Lower leg skin (tissue), 4 donors: ENCODE measurements around the gene RBM44. TPM values are rescaled to one million over a fixed set of nuclear protein-coding genes. Genes with fewer than 3 reads are reported as not detected.
"Not testable (repeated sequence)": the region's sequence is repeated elsewhere in the genome, so short reads cannot be mapped to it uniquely, and the experiment has no call there.

ENCODE experiments used
- DNase-seq, 2 donors: peaks; one replicate each; pipeline ENCODE4 v3.0.0-alpha.2; 2019; ENCODE audit warnings: low spot score in 2 of 2
- H3K4me3 ChIP-seq: fragments of 200-600 bp; sonication (generic); 2 replicates; pipeline ENCODE4 v1.5.1; 2017; ENCODE audit warnings: mild to moderate bottlenecking, low read depth; ENCODE audit not compliant: poor library complexity, severe bottlenecking
- POLR2A ChIP-seq, 2 donors: fragments of 450-650 bp; IDR thresholded peaks; one replicate each; pipeline ENCODE4 v1.6.1; 2016 to 2017; ENCODE audit warnings: antibody characterized with exemption in 2 of 2, mild to moderate bottlenecking in 1 of 2, moderate library complexity in 1 of 2
- WGBS, 2 donors: methylation state at CpG; one replicate each; pipeline ENCODE4 v1.1.5; 2018; 5-methylcytosine and 5-hydroxymethylcytosine counted together
- intact Hi-C: fragments of 100-400 bp; cut with DNase I; formaldehyde crosslinking; loops from one replicate; pipeline ENCODE4 v1.15.0; 2023; ENCODE audit warnings: low total_unique reads
- total RNA-seq, 4 donors: library from RNA; depleted of rRNA; stranded (reverse); fragments of >200 nt; gene quantifications; one replicate each; pipeline ENCODE4 v1.1.0, GENCODE V29; 2016
- TF ChIP-seq, protein P1 (sequence below), 3 donors: fragments of 450-650 bp; IDR thresholded peaks; one replicate each; pipeline ENCODE4 v1.5.1; 2016; ENCODE audit warnings: antibody characterized with exemption in 3 of 3, mild to moderate bottlenecking in 3 of 3, moderate library complexity in 2 of 3

The RBM44 gene
- total RNA-seq, 4 donors from 2014 or later: 0.12 to 0.38 (median 0.23) TPM

DNA sequence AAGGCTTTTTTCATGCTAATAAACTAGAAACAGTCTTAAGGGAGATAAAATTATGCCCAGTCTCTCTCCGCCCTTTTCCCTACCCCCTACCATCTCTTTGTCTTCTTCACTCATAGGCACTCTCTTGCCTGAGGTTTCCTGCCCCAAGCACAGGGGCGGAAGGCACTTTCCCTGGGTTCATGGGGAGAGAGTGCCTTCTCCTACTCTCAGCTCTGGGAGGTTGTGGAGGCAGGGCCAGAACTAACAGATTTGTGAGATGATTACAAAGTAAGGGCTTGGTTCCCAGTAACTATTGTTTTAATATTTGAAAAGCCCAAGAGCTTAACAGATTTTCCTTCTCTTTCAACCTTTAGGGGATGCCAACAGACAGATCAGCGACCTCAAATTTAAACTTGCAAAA lies 26.1 kb upstream of the RBM44 start:
- intact Hi-C loops: no loop called here
- no peak for DNase-seq
- WGBS, 2 donors: 87 to 90% methylated on average over 3 of the region's 3 CpGs
- no peak for TF ChIP-seq POLR2A (IDR thresholded peaks at IDR 0.05)
- TF ChIP-seq, protein P1, sequence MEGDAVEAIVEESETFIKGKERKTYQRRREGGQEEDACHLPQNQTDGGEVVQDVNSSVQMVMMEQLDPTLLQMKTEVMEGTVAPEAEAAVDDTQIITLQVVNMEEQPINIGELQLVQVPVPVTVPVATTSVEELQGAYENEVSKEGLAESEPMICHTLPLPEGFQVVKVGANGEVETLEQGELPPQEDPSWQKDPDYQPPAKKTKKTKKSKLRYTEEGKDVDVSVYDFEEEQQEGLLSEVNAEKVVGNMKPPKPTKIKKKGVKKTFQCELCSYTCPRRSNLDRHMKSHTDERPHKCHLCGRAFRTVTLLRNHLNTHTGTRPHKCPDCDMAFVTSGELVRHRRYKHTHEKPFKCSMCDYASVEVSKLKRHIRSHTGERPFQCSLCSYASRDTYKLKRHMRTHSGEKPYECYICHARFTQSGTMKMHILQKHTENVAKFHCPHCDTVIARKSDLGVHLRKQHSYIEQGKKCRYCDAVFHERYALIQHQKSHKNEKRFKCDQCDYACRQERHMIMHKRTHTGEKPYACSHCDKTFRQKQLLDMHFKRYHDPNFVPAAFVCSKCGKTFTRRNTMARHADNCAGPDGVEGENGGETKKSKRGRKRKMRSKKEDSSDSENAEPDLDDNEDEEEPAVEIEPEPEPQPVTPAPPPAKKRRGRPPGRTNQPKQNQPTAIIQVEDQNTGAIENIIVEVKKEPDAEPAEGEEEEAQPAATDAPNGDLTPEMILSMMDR (IDR thresholded peaks at IDR 0.05): no peak
- H3K4me3 ChIP-seq: no peak overlapping the region

DNA sequence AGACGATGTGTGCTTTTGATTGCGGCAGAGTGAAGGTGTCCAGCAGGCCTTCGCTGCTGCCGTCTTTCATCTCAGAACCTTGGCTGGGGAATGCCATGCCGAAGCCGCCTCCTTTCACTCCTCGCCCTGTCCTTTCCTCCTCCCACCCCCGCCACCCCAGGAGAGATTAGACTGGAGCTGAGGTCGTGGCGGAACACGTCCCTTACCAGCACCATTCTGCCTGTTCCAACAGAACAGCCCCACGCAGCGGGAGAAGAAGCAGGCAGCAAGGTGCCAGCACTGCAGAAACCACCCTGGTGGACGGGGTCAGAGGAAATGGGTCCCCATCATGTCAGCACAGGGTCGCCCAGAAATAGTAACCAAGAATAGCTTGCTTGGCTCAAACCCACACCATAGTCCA lies 24.8 kb upstream of the RBM44 start:
- H3K4me3 ChIP-seq: no peak overlapping the region
- DNase-seq: no peak
- intact Hi-C loops: no loop called here
- WGBS, 2 donors: 88 to 90% methylated on average over 15 of the region's 15 CpGs
- TF ChIP-seq, protein P1 (IDR thresholded peaks at IDR 0.05): no peak
- TF ChIP-seq POLR2A (IDR thresholded peaks at IDR 0.05): no peak

DNA sequence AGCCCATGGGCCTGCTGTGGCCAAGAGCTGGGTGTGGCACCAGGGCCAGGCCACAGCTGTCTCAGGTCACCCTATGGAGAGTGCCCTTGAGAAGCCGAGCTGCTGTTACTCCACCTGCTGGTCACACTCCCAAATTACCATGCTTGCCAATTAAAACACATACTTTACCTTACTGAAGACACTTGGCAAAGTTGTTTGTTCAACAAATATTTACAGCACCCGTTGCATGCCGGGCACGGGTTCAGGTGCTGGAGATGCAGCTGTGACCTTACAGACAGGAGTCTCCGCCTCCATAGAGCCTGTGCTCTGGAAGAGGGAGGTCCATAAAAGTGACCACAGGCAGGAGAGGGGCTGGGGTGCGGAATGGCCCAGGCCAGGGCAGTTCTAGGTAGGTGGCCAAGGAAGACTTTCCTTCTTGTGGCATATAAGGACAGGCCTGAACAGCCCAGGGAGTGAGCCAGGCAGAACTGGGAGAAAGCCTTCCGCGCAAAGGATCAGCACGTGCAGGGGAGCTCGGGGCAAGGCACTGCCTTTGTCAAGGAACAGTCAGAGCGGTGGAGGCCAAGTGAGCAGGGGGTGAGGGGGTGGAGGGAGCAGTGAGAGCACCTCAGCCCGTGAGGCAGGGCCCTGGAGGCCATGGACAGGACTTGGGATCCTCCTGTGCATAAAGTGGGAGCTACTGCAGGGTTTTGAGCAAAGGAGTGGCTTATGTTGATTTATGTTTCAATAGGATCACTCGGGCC lies 23.6 kb upstream of the RBM44 start:
- intact Hi-C loops: no loop called here
- H3K4me3 ChIP-seq: no peak overlapping the region
- no peak for TF ChIP-seq POLR2A (IDR thresholded peaks at IDR 0.05)
- TF ChIP-seq, protein P1 (IDR thresholded peaks at IDR 0.05): no peak
- 82 to 84% methylated on average over 13 of the region's 13 CpGs for WGBS, 2 donors
- DNase-seq: peak in 1 of 2 donors; percentile 31

- TF ChIP-seq, protein P1 (IDR thresholded peaks at IDR 0.05): no peak
- no peak for TF ChIP-seq POLR2A (IDR thresholded peaks at IDR 0.05)
- WGBS, 2 donors: 91 to 94% methylated on average over 14 of the region's 14 CpGs
- no peak overlapping the region for H3K4me3 ChIP-seq
- DNase-seq: no peak
- intact Hi-C loops: no loop called here
These were observed 19.1 kb upstream of the RBM44 start for GRCh38 chr2:237779521-237779920.

GRCh38 chr2:237782181-237782580 lies 16.4 kb upstream of the RBM44 start:
- TF ChIP-seq POLR2A (IDR thresholded peaks at IDR 0.05): no peak
- TF ChIP-seq, protein P1 (IDR thresholded peaks at IDR 0.05): no peak
- DNase-seq: no peak
- H3K4me3 ChIP-seq: no peak overlapping the region
- 65 to 85% methylated on average over 7 of the region's 7 CpGs for WGBS, 2 donors
- intact Hi-C loops: no loop called here

GRCh38 chr2:237783678-237784077 lies 14.9 kb upstream of the RBM44 start:
- intact Hi-C loops, DNase-seq, H3K4me3 ChIP-seq: not testable (repeated sequence)
- WGBS, 2 donors: 91 to 92% methylated on average over 4 of the region's 5 CpGs
